ENCODE measurements around the gene CNTFR. TPM values are rescaled to one million over a fixed set of nuclear protein-coding genes. Genes with fewer than 3 reads are reported as not detected.

Gene CNTFR
- total RNA-seq, 1 donor from 2014 or later, result 4.7 TPM

DNA sequence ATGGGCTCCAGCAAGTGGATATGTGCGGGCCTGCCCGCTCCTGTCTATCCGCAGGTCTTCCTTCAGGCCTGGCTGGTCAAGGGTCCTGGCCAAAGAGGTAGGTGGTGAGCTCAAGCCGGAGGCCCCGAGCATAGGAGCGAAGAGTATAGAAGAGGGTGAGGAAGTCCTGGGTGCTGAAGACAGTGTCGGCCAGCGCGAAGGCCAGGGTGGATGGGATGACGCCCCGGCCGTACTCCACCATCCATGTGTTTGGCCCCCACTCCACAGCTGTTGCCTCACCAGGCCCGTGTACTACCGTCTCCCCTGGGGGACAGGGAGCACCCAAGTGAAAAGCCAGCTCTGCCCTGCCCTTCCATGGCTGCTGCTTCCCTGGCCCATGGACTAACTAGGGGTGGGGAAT is 46.0 kb upstream of the CNTFR start:
- no peak overlapping the region for H3K27ac ChIP-seq
- H3K36me3 ChIP-seq, result no peaks in the 10 kb centered on the region
- peaks cover 0 to 13% of the 10 kb centered on the region in 2 donors for H3K4me1 ChIP-seq
- intact Hi-C loops (cut with DNase I), result no loop called here
- H3K4me3 ChIP-seq, result no peak overlapping the region
- no peaks in the 10 kb centered on the region for H3K9me3 ChIP-seq
- no peaks in the 10 kb centered on the region for H3K27me3 ChIP-seq
- DNase-seq (ENCODE audit: low spot score in 2 of 2), result no peak
- TF ChIP-seq, protein P1, sequence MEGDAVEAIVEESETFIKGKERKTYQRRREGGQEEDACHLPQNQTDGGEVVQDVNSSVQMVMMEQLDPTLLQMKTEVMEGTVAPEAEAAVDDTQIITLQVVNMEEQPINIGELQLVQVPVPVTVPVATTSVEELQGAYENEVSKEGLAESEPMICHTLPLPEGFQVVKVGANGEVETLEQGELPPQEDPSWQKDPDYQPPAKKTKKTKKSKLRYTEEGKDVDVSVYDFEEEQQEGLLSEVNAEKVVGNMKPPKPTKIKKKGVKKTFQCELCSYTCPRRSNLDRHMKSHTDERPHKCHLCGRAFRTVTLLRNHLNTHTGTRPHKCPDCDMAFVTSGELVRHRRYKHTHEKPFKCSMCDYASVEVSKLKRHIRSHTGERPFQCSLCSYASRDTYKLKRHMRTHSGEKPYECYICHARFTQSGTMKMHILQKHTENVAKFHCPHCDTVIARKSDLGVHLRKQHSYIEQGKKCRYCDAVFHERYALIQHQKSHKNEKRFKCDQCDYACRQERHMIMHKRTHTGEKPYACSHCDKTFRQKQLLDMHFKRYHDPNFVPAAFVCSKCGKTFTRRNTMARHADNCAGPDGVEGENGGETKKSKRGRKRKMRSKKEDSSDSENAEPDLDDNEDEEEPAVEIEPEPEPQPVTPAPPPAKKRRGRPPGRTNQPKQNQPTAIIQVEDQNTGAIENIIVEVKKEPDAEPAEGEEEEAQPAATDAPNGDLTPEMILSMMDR (IDR thresholded peaks at IDR 0.05), result no peak

GRCh38 chr9:34634551-34635248 is 45.2 kb upstream of the CNTFR start:
- no peak for DNase-seq (ENCODE audit: low spot score in 2 of 2)
- Histone ChIP-seq H3K9me3 (no peaks in the 10 kb centered on the region), H3K4me1 (peaks cover 0 to 13% of the 10 kb centered on the region in 2 donors), H3K36me3 (no peaks in the 10 kb centered on the region), H3K4me3 (no peak overlapping the region), H3K27ac (no peak overlapping the region), H3K27me3 (no peaks in the 10 kb centered on the region)
- intact Hi-C loops (cut with DNase I), result loop anchor here (1.0 kb wide), 1 partner anchor 22 kb away; the partner anchor contains the start of gene RPP25L
- TF ChIP-seq, protein P1 (IDR thresholded peaks at IDR 0.05), result no peak

DNA sequence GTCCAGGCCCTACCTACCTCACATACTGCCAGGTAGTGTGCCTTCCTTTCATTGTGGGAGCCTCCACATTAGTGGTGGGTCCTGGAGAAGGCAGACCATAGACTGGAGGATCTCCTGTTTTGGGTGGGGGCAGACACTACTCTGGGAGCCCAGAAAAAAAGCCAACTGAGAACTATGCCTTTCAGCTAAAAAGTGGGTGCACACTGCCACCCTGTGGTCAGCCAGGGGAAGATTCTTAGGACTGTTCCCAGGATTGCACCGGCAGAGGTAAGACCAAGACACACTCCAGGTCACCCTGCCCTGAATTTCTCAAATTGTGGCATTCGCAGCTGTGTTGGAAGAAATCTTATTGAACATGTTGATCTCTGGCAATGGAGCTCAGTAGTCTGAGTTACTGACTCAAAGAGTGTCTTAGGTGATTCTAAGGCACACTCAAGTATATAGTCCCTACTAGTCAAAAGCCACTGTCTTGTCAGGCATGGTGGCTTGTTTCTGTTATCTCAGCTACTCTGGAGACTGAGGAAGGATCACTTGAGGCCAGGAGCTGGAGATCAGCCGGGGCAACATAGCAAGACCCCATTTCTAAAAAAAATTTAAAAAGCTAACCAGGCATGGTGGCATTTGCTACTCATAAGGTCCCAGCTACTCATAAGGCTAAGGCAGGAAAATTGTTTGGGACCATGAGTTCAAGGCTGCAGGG is 44.5 kb upstream of the CNTFR start:
- Histone ChIP-seq H3K4me1 (peaks cover 2 to 16% of the 10 kb centered on the region in 2 donors), H3K27ac (no peak overlapping the region), H3K27me3 (no peaks in the 10 kb centered on the region), H3K36me3 (no peaks in the 10 kb centered on the region), H3K4me3 (no peak overlapping the region), H3K9me3 (no peaks in the 10 kb centered on the region)
- intact Hi-C loops (cut with DNase I), result loop anchor here (1.0 kb wide), 1 partner anchor 22 kb away; the partner anchor contains the start of gene RPP25L
- TF ChIP-seq, protein P1 (IDR thresholded peaks at IDR 0.05), result peak; percentile 69 to 86 (median 78)
- DNase-seq (ENCODE audit: low spot score in 2 of 2), result no peak

DNA sequence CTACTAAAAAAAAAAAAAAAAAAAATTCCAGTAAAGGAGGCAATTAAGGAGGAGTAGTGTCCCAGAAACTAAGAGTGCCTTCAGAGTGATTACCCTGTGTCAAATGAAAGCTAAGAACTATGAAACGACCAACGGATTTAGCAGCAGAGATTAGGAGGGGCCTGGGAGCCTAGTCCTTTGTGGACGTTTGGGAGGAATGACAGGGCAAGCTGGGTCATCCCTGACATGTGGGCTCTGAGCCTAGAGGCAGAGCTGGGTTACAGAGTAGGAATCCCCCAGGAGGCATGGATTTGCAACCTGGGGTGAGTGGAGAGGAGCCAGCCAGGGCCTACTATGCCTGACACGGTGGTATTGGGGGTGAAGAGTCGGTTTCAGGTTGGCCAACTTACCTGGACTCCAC is 43.6 kb upstream of the CNTFR start:
- H3K36me3 ChIP-seq, result no peaks in the 10 kb centered on the region
- H3K4me1 ChIP-seq, result peaks cover 9 to 22% of the 10 kb centered on the region in 2 donors
- no peak overlapping the region for H3K4me3 ChIP-seq
- H3K9me3 ChIP-seq, result no peaks in the 10 kb centered on the region
- H3K27ac ChIP-seq, result no peak overlapping the region
- TF ChIP-seq, protein P1 (IDR thresholded peaks at IDR 0.05), result no peak
- H3K27me3 ChIP-seq, result peaks cover 5% of the 10 kb centered on the region
- intact Hi-C loops (cut with DNase I), result no loop called here
- DNase-seq (ENCODE audit: low spot score in 2 of 2), result no peak

DNA sequence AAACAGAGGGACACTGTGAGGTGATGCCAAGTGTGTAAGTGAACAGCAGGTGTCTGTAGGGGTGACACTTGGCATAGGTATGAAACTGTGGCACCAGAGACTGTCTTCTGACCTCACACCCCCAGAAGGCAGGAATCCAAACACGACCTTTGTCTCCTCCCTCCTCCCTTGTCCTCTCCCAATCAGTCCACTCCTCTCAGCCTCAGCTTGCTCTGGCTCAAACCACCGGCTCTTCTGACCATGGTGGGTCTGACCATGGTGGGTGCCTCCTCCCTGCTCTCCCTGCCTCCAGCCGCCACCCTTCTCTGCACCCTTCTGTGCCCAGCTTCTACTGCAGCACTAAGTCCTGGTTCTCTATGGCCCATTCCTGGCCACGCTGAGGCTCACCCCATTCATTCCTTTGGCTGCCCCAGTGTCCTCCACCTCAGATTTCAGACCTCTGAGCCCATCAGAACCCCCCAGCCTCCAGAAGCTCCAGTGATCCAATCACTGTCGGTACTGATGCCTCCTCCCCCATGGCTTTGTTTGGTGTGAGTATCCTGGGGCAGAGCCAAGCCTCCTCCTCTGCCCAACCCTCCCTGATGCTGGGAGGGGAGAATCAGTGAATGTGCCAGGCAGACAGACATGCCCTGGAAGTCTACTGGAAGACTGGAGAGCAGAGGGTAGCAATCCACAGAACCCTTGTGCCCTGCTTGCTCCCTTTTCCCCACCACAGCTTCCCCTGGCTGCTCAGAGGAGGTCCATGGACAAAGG is 41.1 kb upstream of the CNTFR start:
- Histone ChIP-seq H3K4me1 (peaks cover 9% of the 10 kb centered on the region in 2 donors), H3K27me3 (peaks cover 12% of the 10 kb centered on the region), H3K36me3 (no peaks in the 10 kb centered on the region), H3K9me3 (no peaks in the 10 kb centered on the region), H3K27ac (no peak overlapping the region), H3K4me3 (no peak overlapping the region)
- intact Hi-C loops (cut with DNase I), result no loop called here
- no peak for DNase-seq (ENCODE audit: low spot score in 2 of 2)
- TF ChIP-seq, protein P1 (IDR thresholded peaks at IDR 0.05), result no peak
